Stimulated activated CD4-positive, alpha-beta T cell treated with anti-CD3 and anti-CD28 coated beads, Interleukin-1b, Interleukin-23, amount 100 ng/mL, for 24 hours (primary cell): ENCODE data around the gene COX6B2.

Source experiments
- DNase-seq, 4 experiments: peaks; one replicate each; pipeline ENCODE4 v3.0.0-alpha.2; 2020; ENCODE audit warnings: low read depth in 4 of 4, low spot score in 1 of 4

Gene COX6B2

DNA sequence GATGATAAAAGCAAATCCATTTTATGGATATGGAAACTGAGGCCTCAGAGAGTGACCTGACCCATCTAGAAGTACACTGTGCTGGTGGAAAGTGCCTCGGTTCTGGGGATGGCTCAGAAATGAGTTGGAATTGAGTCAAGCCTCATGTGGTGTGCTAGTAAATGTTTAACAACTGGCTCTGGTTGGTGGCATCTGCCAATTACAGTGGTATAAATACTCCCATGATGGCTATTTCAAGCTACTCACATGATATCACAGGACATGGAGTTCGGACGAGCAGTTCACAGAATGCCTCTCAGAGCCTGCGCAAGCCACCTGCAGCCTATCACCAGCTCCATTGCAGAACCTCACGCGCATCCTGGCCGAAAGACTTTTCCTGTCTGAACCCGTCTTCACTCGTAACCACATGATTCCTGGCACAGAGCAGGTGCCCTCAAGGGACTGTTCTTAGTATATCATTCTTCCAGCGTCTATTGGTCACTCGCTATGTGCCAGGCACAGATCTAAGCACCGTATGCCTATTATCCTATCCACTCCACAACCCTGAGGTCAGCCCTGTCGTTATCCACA lies 38.5 kb downstream of the COX6B2 start:
- DNase-seq, result no peak

DNA sequence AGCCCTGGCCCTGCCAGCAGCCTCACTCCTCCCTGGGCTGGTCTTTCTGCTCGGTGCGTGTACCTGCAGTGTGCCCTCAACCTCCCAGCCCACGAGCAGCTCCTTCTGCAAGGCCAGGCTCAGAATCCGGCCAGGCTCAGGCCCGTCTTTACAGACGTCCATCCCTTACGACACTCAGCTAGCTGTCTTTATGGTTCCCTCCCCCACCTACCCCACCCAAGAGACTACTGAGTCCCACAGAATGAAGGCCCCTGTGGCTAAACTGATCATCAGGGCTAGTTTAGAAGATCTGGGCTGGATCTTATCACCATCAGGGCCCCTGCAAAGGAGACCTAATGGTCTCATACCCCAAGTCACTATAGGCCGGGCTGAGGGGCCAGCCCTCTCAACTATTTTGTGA lies 40.1 kb downstream of the COX6B2 start:
- no peak for DNase-seq

GRCh38 chr19:55312621-55313512 lies 41.7 kb downstream of the COX6B2 start:
- no peak for DNase-seq

- no peak for DNase-seq
Measured at GRCh38 chr19:55311797-55312196, 42.7 kb downstream of the COX6B2 start.

DNA sequence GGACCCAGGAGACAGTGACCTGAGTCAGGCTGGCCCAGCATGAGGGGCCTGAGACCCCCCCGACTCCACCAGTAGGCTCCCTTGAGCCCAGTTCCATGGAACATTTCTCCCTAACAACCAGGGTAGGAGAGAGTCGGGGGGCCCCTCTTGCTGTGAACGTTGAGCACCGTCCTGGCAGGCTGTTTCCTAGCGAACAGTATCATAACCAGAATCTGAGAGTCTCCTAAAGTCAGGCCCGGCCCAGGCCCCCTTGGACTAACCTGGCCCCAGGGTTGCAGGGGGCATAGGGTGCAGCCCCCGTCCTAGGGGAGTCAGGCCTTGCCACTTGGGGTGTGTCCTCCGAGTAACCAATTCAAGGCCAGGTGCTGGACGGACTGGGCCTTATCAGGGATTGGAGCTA lies 43.1 kb downstream of the COX6B2 start:
- DNase-seq, result no peak

DNA sequence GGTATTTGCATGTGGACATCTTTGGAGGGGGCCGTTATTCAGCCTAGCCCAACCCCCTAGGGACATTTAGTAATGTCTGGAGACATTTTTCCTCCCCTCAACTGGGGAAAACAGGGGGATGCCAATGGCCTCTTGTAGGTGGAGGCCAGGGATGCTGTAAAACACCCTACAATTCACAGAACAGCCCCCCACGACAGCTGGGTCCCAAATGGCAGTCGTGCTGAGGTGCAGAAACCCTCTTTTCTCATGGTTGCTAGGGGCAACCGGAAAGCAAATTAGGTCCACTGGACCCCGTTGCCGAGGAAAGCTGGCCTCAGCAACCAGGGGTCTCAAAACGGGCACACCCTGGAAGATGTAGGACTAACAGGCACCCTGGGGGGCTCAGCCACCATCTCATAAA lies 44.0 kb downstream of the COX6B2 start:
- DNase-seq, result no peak

- DNase-seq, result no peak
Measured at GRCh38 chr19:55309448-55309847, 45.1 kb downstream of the COX6B2 start.

GRCh38 chr19:55308281-55308680 lies 46.2 kb downstream of the COX6B2 start:
- no peak for DNase-seq

- no peak for DNase-seq
Measured at GRCh38 chr19:55306712-55307111, 47.8 kb downstream of the COX6B2 start.

DNA sequence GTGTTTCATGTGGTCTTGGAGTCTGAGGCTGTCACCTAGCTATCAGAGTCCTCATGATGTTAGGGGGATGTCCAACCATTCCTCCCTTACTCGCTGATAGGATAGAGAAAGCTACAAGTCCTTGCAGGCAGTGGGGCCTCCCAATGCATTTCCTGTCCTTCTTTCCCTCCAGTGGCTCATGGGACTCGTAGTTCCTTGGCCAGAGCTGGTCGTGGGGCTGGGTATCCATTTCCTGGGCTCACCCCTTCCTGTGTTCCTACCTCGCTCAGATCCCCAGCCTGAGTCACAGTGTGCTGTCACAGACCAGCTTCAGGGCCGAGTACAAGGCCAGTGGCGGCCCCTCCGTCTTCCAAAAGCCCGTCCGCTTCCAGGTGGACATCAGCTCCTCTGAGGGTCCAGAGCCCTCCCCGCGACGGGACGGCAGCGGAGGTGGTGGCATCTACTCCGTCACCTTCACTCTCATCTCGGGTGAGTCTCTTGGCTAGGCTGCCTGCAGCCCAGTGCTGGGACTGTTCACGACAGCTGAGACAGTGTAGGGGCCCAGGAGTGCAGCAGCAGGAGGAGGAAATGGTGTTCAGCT lies 48.4 kb downstream of the COX6B2 start:
- DNase-seq, result no peak

- DNase-seq, result peak in 2 of 4 experiments; percentile 30 to 43
Measured at GRCh38 chr19:55305491-55305890, 49.0 kb downstream of the COX6B2 start.

- no peak for DNase-seq
Measured at GRCh38 chr19:55304980-55305379, 49.5 kb downstream of the COX6B2 start.

DNA sequence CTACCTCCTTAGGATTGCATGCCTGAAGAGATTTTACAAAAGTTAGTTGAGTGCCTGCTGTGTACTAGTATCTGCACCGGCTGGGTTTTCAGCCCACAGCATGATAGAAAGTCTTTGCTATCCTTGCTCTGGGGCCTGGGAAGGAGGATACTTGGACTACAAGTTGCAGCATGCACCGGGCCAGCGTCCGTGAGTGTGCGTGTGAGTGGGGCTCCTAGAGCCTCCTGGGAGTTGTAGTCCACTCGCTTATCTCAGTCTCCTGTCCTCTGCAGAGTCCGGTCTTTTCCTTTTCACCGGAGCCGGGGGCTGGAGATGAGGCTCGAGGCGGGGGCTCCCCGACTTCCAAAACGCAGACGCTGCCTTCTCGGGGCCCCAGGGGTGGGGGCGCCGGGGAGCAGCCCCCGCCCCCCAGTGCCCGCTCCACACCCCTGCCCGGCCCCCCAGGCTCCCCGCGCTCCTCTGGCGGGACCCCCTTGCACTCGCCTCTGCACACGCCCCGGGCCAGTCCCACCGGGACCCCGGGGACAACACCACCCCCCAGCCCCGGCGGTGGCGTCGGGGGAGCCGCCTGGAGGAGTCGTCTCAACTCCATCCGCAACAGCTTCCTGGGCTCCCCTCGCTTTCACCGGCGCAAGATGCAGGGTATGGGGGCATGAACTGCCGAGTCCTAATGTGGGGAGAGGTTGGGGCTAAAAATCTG lies 50.1 kb downstream of the COX6B2 start:
- DNase-seq, result peak in 1 of 4 experiments; percentile 35

DNA sequence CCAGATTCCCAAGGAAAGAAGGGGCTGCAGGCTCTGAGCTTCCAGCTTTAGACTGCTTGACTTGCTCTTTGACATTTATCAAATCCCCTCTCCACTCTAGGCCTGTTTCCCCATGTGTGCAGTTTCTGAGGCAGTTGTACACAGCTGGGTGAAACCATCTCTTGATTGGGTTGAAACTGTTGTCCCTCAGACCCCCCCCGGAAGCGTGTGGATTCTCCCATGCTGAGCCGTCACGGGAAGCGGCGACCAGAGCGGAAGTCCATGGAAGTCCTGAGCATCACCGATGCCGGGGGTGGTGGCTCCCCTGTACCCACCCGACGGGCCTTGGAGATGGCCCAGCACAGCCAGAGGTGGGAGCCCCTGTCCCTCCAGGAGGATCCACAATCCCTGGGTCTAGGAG lies 51.0 kb downstream of the COX6B2 start:
- no peak for DNase-seq

GRCh38 chr19:55302318-55302703 lies 52.2 kb downstream of the COX6B2 start:
- no peak for DNase-seq

GRCh38 chr19:55301459-55302317 lies 52.8 kb downstream of the COX6B2 start:
- peak; percentile 93 to 97 (median 95) for DNase-seq

GRCh38 chr19:55300886-55301458 lies 53.5 kb downstream of the COX6B2 start:
- no peak for DNase-seq

GRCh38 chr19:55299991-55300390 lies 54.5 kb downstream of the COX6B2 start:
- DNase-seq, result no peak
